Lower leg skin (tissue), 4 donors: ENCODE results near the gene DCHS1. TPM values are rescaled to one million over a fixed set of nuclear protein-coding genes. Genes with fewer than 3 reads are reported as not detected.

Source experiments
- DNase-seq, 2 donors: peaks; one replicate each; pipeline ENCODE4 v3.0.0-alpha.2; 2019; ENCODE audit warnings: low spot score in 2 of 2
- H3K4me3 ChIP-seq: fragments of 200-600 bp; sonication (generic); 2 replicates; pipeline ENCODE4 v1.5.1; 2017; ENCODE audit warnings: mild to moderate bottlenecking, low read depth; ENCODE audit not compliant: poor library complexity, severe bottlenecking
- POLR2A ChIP-seq, 2 donors: fragments of 450-650 bp; IDR thresholded peaks; one replicate each; pipeline ENCODE4 v1.6.1; 2016 to 2017; ENCODE audit warnings: antibody characterized with exemption in 2 of 2, mild to moderate bottlenecking in 1 of 2, moderate library complexity in 1 of 2
- WGBS, 2 donors: methylation state at CpG; one replicate each; pipeline ENCODE4 v1.1.5; 2018; 5-methylcytosine and 5-hydroxymethylcytosine counted together
- intact Hi-C: fragments of 100-400 bp; cut with DNase I; formaldehyde crosslinking; loops from one replicate; pipeline ENCODE4 v1.15.0; 2023; ENCODE audit warnings: low total_unique reads
- total RNA-seq, 4 donors: library from RNA; depleted of rRNA; stranded (reverse); fragments of >200 nt; gene quantifications; one replicate each; pipeline ENCODE4 v1.1.0, GENCODE V29; 2016
- TF ChIP-seq, protein P1 (sequence below), 3 donors: fragments of 450-650 bp; IDR thresholded peaks; one replicate each; pipeline ENCODE4 v1.5.1; 2016; ENCODE audit warnings: antibody characterized with exemption in 3 of 3, mild to moderate bottlenecking in 3 of 3, moderate library complexity in 2 of 3

Gene DCHS1
- total RNA-seq, 4 donors from 2014 or later, result 4.0 to 9.0 (median 5.4) TPM

DNA sequence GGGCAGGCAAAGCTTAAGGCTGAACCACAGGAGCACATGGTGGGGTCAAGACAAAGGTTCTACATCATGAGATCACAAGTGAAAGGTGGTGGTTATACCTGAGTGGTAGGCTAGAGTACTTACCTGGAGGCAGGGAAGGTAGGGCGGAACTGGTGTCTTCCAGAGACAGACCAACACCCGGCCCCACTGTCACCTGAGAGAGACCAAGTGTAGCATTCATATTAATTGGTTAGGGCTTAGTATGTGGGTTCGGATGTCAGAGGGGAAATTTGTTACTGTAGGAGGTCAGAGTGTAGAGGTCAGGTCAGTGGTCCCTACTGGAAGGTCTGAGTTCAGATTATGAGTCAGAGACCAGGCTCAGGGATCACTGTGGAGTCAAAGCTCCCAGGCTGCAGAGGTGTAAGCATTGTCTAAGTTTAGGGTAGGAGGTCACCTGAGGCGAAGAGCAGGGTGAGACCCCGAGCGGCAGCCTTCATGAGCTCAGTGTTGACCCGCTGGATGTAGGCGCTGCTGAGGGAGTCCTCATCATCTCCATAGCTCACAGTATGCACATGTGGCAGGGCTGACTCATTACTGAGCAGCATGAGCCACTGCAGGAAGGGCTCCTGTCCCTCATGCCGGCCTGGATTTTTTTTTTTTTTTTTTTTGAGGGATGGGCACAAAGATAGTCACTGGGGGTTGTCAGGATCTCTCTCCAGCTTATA is 39.6 kb downstream of the DCHS1 start:
- WGBS, 2 donors, result 93% methylated on average over 9 of the region's 9 CpGs
- no peak overlapping the region for H3K4me3 ChIP-seq
- TF ChIP-seq, protein P1, sequence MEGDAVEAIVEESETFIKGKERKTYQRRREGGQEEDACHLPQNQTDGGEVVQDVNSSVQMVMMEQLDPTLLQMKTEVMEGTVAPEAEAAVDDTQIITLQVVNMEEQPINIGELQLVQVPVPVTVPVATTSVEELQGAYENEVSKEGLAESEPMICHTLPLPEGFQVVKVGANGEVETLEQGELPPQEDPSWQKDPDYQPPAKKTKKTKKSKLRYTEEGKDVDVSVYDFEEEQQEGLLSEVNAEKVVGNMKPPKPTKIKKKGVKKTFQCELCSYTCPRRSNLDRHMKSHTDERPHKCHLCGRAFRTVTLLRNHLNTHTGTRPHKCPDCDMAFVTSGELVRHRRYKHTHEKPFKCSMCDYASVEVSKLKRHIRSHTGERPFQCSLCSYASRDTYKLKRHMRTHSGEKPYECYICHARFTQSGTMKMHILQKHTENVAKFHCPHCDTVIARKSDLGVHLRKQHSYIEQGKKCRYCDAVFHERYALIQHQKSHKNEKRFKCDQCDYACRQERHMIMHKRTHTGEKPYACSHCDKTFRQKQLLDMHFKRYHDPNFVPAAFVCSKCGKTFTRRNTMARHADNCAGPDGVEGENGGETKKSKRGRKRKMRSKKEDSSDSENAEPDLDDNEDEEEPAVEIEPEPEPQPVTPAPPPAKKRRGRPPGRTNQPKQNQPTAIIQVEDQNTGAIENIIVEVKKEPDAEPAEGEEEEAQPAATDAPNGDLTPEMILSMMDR (IDR thresholded peaks at IDR 0.05), result no peak
- TF ChIP-seq POLR2A (IDR thresholded peaks at IDR 0.05), result no peak
- no peak for DNase-seq
- intact Hi-C loops, result no loop called here

DNA sequence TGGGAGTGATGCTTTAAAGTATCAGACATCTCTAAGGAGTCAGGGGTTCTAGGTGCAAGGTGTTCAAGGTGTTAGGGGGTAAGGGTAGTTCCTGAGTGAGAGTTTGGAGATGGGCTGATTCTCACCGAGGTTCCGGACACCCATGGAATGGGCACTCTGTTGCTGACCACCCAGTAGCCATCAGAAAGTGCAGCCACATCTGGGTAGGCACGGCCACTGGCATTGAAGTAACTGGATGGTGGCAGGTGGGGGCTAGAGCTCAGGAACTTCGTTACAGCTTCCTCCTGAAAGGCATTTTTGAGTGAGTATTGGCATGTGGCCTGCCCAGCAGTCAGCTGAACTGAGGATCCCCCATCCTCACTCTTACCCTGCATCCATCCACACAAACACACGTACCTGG is 40.6 kb downstream of the DCHS1 start:
- intact Hi-C loops, result no loop called here
- no peak overlapping the region for H3K4me3 ChIP-seq
- no peak for TF ChIP-seq POLR2A (IDR thresholded peaks at IDR 0.05)
- TF ChIP-seq, protein P1 (IDR thresholded peaks at IDR 0.05), result no peak
- 91% methylated on average over 5 of the region's 5 CpGs for WGBS, 2 donors
- peak in 1 of 2 donors; percentile 60 for DNase-seq

DNA sequence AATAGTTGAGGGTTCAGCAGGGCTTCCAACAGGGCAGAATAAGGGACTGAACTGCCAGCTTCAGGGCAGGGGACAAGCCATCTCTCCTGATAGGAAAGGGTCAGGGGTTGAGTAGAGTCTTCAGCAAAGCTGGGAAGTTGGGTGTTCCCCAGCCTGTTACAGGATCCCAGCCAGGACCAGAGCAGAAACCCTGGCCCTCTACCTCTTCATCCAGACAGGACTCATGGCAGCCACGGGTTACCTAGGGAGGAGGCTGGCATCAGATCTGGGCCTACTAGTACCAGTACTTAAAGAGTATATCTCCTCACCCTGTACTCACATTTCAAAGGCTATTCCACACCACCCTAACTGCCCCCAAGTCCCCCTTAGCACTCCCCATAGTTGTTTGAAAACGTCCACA is 41.2 kb downstream of the DCHS1 start:
- 86 to 92% methylated on average over 2 of the region's 2 CpGs for WGBS, 2 donors

DNA sequence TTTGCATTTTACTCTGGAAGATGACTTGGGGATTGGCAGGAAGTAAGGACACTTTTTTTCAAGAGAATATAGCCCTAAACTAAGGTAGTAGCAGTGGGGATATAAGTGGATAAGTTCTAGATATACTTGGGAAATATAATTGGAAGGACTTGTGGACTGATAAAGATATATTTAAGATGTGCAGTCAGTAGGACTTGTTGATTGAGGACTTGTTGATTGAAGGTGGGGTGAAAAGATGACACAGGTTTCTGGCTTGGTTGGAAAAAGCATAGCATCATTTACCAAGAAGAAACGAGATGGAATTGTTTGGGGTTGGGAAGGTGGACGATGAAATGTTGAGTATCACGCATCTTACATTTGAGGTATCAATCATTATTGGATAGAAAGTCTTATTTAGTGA is 42.1 kb downstream of the DCHS1 start:
- intact Hi-C loops, result no loop called here
- WGBS, 2 donors, result 89 to 92% methylated on average over 3 of the region's 3 CpGs
- no peak for DNase-seq
- TF ChIP-seq POLR2A (IDR thresholded peaks at IDR 0.05), result no peak
- TF ChIP-seq, protein P1 (IDR thresholded peaks at IDR 0.05), result no peak
- H3K4me3 ChIP-seq, result no peak overlapping the region

More for the DNA sequence above, 41.2 kb downstream of the DCHS1 start:
- intact Hi-C loops, result no loop called here
- DNase-seq, result peak in 1 of 2 donors; percentile 29
- no peak for TF ChIP-seq POLR2A (IDR thresholded peaks at IDR 0.05)
- TF ChIP-seq, protein P1 (IDR thresholded peaks at IDR 0.05), result no peak
- H3K4me3 ChIP-seq, result no peak overlapping the region

DNA sequence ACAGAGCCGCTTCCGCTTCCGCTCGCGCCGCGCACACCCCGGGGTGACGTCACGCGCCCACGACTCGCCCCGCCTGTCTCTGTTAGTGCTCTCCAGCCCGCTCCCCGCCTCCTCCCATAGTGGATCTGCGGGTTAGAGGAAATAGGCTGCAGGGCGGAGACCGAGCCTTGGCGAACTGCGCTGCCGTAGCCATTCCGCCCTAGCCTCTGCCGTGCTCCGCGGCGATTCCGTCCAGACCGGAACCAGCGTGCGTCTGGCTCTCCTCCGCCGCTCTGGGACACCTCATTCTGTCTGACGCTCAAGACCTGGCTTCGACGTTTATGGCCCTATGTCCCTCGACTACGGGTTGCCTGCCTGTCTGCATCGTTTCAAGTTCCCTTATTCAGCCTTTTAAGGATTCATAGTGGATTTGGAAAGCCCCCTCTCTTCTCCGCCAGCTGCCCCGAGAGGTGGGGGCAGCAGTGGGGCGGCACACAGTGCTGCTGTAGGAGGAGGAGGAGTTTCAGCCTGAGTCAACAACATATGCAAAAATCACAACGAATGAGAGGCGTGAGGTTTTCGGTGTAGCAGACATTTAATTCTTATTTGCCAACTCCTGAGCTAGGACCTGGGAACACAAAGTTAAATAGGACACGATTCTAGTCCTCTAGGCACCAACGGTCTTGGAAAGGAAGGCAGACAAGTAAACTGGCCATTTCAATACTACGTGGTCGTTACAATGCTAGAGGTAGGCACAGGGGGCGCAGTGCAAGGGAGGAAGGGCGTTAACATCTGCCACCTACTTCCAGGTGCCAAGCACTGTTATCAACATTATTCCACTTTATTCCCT is 43.2 kb downstream of the DCHS1 start, which contains the start of gene TAF10:
TAF10 (minus strand) TSS at position 4 of the 829 bp plus-strand sequence. CDS start 27 bp downstream, outside the sequence.
- peak within 1 kb of the TSS; percentile 67 for H3K4me3 ChIP-seq
- WGBS, 2 donors, result 1% methylated on average over 37 to 44 of the region's 51 CpGs
- DNase-seq, result peak; percentile 97 to 99
- intact Hi-C loops, result no loop called here
- TF ChIP-seq POLR2A (IDR thresholded peaks at IDR 0.05), result peak in 1 of 2 donors; percentile 49
- TF ChIP-seq, protein P1 (IDR thresholded peaks at IDR 0.05), result peak in 1 of 3 donors; percentile 12
